C4-2B (cell line): Measurements from ENCODE around the gene IL17A.

ENCODE experiments used
- ZFX ChIP-seq: fragments of 450-650 bp; IDR thresholded peaks from 2 replicates; pipeline ENCODE4 v1.6.1; 2017
- TF ChIP-seq, protein P1 (sequence below): fragments of 450-650 bp; conservative IDR thresholded peaks from 2 replicates; pipeline ENCODE4 v1.5.1; 2017; ENCODE audit warnings: mild to moderate bottlenecking

DNA sequence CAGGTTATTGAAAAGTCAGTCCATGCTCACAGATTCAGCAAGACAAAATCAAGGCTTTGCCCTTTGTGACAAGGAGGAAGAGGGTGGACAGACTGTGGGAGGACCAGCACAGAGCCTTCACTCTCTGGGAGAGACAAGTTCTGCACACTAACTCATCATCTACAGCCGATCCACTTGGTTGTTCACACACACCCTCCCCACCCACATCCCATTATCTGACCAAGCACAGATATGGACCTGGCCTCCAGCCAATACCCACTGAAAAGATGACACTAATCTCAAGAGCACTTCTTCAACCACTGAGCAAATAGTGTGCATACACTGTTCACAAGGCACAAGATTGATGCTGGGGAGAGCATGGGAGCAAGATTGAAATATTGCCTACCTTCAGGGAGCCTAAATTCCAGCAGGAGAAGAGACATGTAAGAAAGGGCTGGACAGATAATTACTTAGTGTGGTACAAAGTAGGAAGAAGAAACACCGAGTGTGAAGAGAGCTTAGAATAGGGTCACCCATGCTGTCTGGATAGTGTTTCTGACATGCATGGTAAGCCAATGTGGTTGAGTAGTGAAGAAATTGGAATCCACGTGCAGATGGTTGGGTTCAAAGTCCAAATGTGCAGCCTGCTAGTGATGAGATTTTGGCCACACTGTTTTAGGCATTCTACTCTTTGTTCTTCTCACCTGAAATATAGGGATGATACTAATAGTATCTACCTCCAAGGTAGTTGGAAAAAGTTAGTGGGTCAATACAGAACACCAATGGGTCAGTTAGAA, 21.7 kb upstream of the IL17A start:
- TF ChIP-seq, protein P1, sequence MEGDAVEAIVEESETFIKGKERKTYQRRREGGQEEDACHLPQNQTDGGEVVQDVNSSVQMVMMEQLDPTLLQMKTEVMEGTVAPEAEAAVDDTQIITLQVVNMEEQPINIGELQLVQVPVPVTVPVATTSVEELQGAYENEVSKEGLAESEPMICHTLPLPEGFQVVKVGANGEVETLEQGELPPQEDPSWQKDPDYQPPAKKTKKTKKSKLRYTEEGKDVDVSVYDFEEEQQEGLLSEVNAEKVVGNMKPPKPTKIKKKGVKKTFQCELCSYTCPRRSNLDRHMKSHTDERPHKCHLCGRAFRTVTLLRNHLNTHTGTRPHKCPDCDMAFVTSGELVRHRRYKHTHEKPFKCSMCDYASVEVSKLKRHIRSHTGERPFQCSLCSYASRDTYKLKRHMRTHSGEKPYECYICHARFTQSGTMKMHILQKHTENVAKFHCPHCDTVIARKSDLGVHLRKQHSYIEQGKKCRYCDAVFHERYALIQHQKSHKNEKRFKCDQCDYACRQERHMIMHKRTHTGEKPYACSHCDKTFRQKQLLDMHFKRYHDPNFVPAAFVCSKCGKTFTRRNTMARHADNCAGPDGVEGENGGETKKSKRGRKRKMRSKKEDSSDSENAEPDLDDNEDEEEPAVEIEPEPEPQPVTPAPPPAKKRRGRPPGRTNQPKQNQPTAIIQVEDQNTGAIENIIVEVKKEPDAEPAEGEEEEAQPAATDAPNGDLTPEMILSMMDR, result no peak
- TF ChIP-seq ZFX, result no peak
